GM12872 (cell line): Measurements from ENCODE around the gene OXA1L.

ENCODE experiments used
- CTCF ChIP-seq: IDR thresholded peaks from 3 replicates; pipeline ENCODE4 v1.5.1; 2011; ENCODE audit warnings: low read depth, mild to moderate bottlenecking, low read length, moderate library complexity; ENCODE audit not compliant: insufficient read depth

OXA1L gene

GRCh38 chr14:22798528-22798927 lies 32.0 kb downstream of the OXA1L start:
- no peak for TF ChIP-seq CTCF

GRCh38 chr14:22800346-22800745 lies 33.9 kb downstream of the OXA1L start:
- no peak for TF ChIP-seq CTCF

- no peak for TF ChIP-seq CTCF
Observed at GRCh38 chr14:22801716-22802115, 35.2 kb downstream of the OXA1L start.

GRCh38 chr14:22802860-22803686 lies 36.6 kb downstream of the OXA1L start:
- TF ChIP-seq CTCF, result no peak

- TF ChIP-seq CTCF, result no peak
Observed at GRCh38 chr14:22803687-22803974, 37.1 kb downstream of the OXA1L start.

GRCh38 chr14:22807432-22808087 lies 41.1 kb downstream of the OXA1L start:
- no peak for TF ChIP-seq CTCF

- TF ChIP-seq CTCF, result no peak
Observed at GRCh38 chr14:22808388-22809209, 42.1 kb downstream of the OXA1L start.
